ACC112 (cell line): ENCODE results near the gene CDC45.

Experiments
- H2AFZ ChIP-seq: fragments of 200-600 bp; sonication (generic); one replicate; pipeline ENCODE4 v1.6.0; 2017; ENCODE audit warnings: antibody characterized with exemption, low read length; ENCODE audit not compliant: unreplicated experiment
- H3K27ac ChIP-seq: fragments of 200-600 bp; sonication (generic); 2 replicates; pipeline ENCODE4 v1.5.1; 2014; ENCODE audit warnings: low read depth, mild to moderate bottlenecking, antibody characterized with exemption, low read length, moderate library complexity
- H3K27me3 ChIP-seq: fragments of 200-600 bp; sonication (generic); 2 replicates; pipeline ENCODE4 v1.6.1; 2014; ENCODE audit warnings: mild to moderate bottlenecking, antibody characterized with exemption, low read length, moderate library complexity, mixed read lengths; ENCODE audit not compliant: insufficient read depth
- H3K36me3 ChIP-seq: fragments of 200-600 bp; sonication (generic); 2 replicates; pipeline ENCODE4 v1.6.1; 2016; ENCODE audit warnings: mild to moderate bottlenecking, antibody characterized with exemption, low read length, moderate library complexity, mixed read lengths; ENCODE audit not compliant: insufficient read depth
- H3K4me1 ChIP-seq: fragments of 200-600 bp; sonication (generic); one replicate; pipeline ENCODE4 v1.6.1; 2016; ENCODE audit warnings: low read length, mixed read lengths; ENCODE audit not compliant: insufficient read depth, unreplicated experiment, control insufficient read depth
- H3K4me3 ChIP-seq: fragments of 200-600 bp; sonication (generic); 2 replicates; pipeline ENCODE4 v1.5.1; 2014; ENCODE audit warnings: mild to moderate bottlenecking, low read depth, low read length
- H3K79me2 ChIP-seq: fragments of 200-600 bp; sonication (generic); one replicate; pipeline ENCODE4 v1.6.0; 2016; ENCODE audit warnings: low read length; ENCODE audit not compliant: control insufficient read depth, unreplicated experiment, insufficient read depth

The CDC45 gene

GRCh38 chr22:19497245-19497644 lies 17.5 kb downstream of the CDC45 start:
- no peak overlapping the region for H2AFZ ChIP-seq
- H3K36me3 ChIP-seq, result no peaks in the 10 kb centered on the region
- H3K4me3 ChIP-seq, result no peak overlapping the region
- H3K79me2 ChIP-seq, result no peaks in the 10 kb centered on the region
- H3K27me3 ChIP-seq, result no peaks in the 10 kb centered on the region
- peak overlapping the region; percentile 66 for H3K27ac ChIP-seq
- peaks cover 7% of the 10 kb centered on the region for H3K4me1 ChIP-seq

- no peaks in the 10 kb centered on the region for H3K27me3 ChIP-seq
- H3K27ac ChIP-seq, result 0 out of 2 replicates have a peak overlapping the region, but pooled peaks have one; percentile 66
- H3K4me1 ChIP-seq, result peaks cover 7% of the 10 kb centered on the region
- H3K4me3 ChIP-seq, result no peak overlapping the region
- H2AFZ ChIP-seq, result no peak overlapping the region
- no peaks in the 10 kb centered on the region for H3K36me3 ChIP-seq
- no peaks in the 10 kb centered on the region for H3K79me2 ChIP-seq
Observed at GRCh38 chr22:19498154-19498865, 18.6 kb downstream of the CDC45 start.

- no peak overlapping the region for H3K4me3 ChIP-seq
- no peak overlapping the region for H3K27ac ChIP-seq
- H3K79me2 ChIP-seq, result no peaks in the 10 kb centered on the region
- no peak overlapping the region for H2AFZ ChIP-seq
- H3K27me3 ChIP-seq, result no peaks in the 10 kb centered on the region
- peaks cover 7% of the 10 kb centered on the region for H3K4me1 ChIP-seq
- no peaks in the 10 kb centered on the region for H3K36me3 ChIP-seq
Observed at GRCh38 chr22:19498866-19499190, 19.1 kb downstream of the CDC45 start.

GRCh38 chr22:19499236-19499879 lies 19.6 kb downstream of the CDC45 start:
- H3K4me1 ChIP-seq, result peaks cover 7% of the 10 kb centered on the region
- H3K27ac ChIP-seq, result no peak overlapping the region
- H3K27me3 ChIP-seq, result no peaks in the 10 kb centered on the region
- no peak overlapping the region for H2AFZ ChIP-seq
- no peaks in the 10 kb centered on the region for H3K36me3 ChIP-seq
- no peak overlapping the region for H3K4me3 ChIP-seq
- no peaks in the 10 kb centered on the region for H3K79me2 ChIP-seq

- Histone ChIP-seq H3K27me3 (no peaks in the 10 kb centered on the region), H3K4me1 (peaks cover 7% of the 10 kb centered on the region), H3K4me3 (no peak overlapping the region), H3K27ac (no peak overlapping the region), H2AFZ (no peak overlapping the region), H3K36me3 (no peaks in the 10 kb centered on the region), H3K79me2 (no peaks in the 10 kb centered on the region)
Observed at GRCh38 chr22:19499880-19500242, 20.1 kb downstream of the CDC45 start.

GRCh38 chr22:19501897-19502447 lies 22.3 kb downstream of the CDC45 start:
- Histone ChIP-seq H3K4me3 (no peak overlapping the region), H3K36me3 (no peaks in the 10 kb centered on the region), H2AFZ (no peak overlapping the region), H3K4me1 (peaks cover 5% of the 10 kb centered on the region), H3K79me2 (no peaks in the 10 kb centered on the region), H3K27me3 (no peaks in the 10 kb centered on the region), H3K27ac (no peak overlapping the region)

GRCh38 chr22:19503367-19503766 lies 23.6 kb downstream of the CDC45 start:
- H3K4me1 ChIP-seq, result no peaks in the 10 kb centered on the region
- no peak overlapping the region for H2AFZ ChIP-seq
- no peaks in the 10 kb centered on the region for H3K27me3 ChIP-seq
- no peak overlapping the region for H3K4me3 ChIP-seq
- H3K36me3 ChIP-seq, result no peaks in the 10 kb centered on the region
- H3K27ac ChIP-seq, result no peak overlapping the region
- H3K79me2 ChIP-seq, result no peaks in the 10 kb centered on the region

GRCh38 chr22:19503869-19504268 lies 24.1 kb downstream of the CDC45 start:
- no peaks in the 10 kb centered on the region for H3K79me2 ChIP-seq
- H2AFZ ChIP-seq, result no peak overlapping the region
- H3K36me3 ChIP-seq, result no peaks in the 10 kb centered on the region
- no peak overlapping the region for H3K27ac ChIP-seq
- H3K4me3 ChIP-seq, result no peak overlapping the region
- no peaks in the 10 kb centered on the region for H3K27me3 ChIP-seq
- H3K4me1 ChIP-seq, result no peaks in the 10 kb centered on the region

- no peaks in the 10 kb centered on the region for H3K79me2 ChIP-seq
- no peaks in the 10 kb centered on the region for H3K36me3 ChIP-seq
- no peak overlapping the region for H2AFZ ChIP-seq
Observed at GRCh38 chr22:19504900-19505734, 25.4 kb downstream of the CDC45 start.

GRCh38 chr22:19505735-19506126 lies 26.0 kb downstream of the CDC45 start:
- Histone ChIP-seq H3K4me1 (no peaks in the 10 kb centered on the region), H2AFZ (no peak overlapping the region), H3K27ac (no peak overlapping the region), H3K27me3 (no peaks in the 10 kb centered on the region), H3K4me3 (no peak overlapping the region), H3K36me3 (no peaks in the 10 kb centered on the region), H3K79me2 (no peaks in the 10 kb centered on the region)

More at GRCh38 chr22:19504900-19505734, 25.4 kb downstream of the CDC45 start:
- Histone ChIP-seq H3K27me3 (no peaks in the 10 kb centered on the region), H3K4me3 (no peak overlapping the region), H3K27ac (no peak overlapping the region), H3K4me1 (no peaks in the 10 kb centered on the region)
